ELR (cell line): Measurements from ENCODE around the gene AGBL1.

ENCODE experiments used
- DNase-seq: peaks from one replicate; pipeline ENCODE4 v3.0.0-alpha.2; 2015; ENCODE audit warnings: low read depth

Gene AGBL1

DNA sequence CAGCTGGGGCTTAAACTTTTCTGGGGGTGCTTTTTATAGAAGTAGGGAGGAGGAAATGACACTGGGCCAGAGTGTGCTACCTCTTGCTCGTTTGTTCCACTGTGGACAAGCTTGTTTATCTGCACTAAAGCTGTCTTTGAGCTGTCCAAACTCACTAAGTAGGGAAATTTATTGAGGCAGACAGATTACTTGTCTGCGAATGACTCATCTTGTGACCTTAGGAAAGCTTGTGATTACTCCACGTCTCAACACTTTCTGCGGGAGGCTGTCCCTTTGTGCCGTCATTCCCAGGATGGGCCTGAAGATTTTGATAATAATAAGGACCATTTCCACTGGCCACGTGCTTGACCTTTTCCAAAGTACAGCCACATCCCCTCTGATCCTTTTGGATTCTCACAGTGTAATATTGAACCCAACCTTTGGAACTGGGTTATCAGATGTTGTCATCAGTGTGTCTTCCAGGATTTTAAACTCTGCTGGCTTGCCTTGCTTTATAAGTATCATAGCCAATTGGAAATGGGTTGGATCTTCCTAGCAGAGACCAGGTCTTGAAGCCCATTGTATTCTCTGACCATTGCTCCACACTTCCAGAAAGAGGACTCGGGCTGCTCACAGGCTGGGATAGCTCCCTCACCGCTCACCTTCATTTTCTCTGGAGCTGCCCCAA lies 84.7 kb downstream of the AGBL1 start:
- no peak for DNase-seq

DNA sequence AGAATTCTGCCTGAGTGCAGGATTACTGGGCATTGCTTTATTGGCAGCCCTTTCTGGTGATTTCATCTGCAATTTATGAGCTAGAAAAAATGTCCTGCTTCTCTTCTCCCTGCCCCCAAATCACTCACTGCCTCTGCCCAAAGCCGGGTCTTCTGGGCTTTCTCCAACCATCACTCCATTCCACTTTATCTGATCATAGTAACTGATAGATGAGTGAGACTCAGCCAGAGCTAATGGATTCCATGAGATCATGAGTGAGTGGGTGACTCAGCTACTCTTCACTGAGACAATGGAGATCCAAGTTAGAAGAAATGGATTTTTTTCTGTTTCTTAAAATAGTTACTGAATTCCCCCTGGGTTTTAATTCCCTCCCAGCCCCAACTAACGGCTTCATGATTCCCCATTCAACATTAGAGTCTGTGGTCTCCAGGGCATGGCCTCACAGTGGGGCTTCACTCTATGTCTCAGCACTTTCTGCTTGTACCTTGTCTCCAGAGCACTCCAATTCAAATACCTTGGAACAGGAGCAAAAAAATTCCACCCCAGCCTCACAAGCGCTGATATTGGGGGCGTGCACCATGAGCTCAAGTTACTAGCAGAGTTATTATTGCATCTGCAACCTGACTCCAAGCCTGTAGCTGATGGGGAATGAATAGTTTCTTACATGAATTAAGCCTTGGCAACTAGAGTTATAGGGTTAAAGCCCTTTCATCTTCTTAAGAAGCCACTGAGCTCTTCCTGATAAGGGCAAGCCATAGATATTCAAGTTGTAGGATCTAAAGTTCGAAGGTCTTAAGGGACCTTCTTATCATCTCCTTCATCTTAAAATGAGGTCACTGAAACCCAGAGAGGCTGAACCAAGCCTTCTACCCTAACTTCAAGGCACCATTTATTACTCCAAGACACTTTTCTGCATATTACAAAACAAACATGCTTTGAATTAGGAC lies 85.9 kb downstream of the AGBL1 start:
- DNase-seq, result no peak

DNA sequence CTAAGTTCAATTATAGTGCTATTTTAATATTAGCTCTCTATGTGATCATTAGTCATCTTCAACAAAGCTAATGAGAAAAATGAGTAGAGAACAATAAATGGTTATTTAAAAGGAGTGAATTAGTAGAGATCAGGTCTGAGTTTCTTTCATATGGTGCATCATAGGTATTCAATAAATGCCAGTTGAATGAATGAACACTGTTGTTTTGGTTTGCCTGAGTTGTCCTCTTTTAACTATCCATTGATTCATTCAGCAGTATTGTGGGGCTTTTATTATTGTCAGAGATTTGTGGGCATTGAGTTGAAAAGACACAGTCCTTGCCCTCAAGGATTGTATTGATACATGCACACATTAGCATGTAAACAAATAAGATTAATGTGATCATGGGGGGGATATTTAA lies 88.2 kb downstream of the AGBL1 start:
- no peak for DNase-seq

DNA sequence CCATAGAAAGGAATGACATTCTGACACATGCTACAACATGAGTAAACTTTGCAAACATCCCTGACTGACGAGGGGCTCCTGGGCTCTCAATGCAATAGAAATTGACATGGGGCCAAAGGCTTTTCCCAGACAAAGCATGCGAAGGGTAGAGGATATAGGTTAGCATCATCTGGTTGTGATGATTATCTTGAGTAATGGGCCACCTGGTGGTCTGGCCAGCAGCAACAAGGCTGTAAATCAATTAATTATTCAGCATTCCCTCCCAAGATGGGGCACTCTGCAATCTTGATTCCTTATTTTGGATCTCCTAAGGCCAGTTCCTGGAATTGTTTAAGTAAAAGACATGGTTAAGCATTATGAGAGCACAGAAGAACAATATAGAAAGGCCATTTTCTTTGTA lies 99.2 kb downstream of the AGBL1 start:
- DNase-seq, result no peak

DNA sequence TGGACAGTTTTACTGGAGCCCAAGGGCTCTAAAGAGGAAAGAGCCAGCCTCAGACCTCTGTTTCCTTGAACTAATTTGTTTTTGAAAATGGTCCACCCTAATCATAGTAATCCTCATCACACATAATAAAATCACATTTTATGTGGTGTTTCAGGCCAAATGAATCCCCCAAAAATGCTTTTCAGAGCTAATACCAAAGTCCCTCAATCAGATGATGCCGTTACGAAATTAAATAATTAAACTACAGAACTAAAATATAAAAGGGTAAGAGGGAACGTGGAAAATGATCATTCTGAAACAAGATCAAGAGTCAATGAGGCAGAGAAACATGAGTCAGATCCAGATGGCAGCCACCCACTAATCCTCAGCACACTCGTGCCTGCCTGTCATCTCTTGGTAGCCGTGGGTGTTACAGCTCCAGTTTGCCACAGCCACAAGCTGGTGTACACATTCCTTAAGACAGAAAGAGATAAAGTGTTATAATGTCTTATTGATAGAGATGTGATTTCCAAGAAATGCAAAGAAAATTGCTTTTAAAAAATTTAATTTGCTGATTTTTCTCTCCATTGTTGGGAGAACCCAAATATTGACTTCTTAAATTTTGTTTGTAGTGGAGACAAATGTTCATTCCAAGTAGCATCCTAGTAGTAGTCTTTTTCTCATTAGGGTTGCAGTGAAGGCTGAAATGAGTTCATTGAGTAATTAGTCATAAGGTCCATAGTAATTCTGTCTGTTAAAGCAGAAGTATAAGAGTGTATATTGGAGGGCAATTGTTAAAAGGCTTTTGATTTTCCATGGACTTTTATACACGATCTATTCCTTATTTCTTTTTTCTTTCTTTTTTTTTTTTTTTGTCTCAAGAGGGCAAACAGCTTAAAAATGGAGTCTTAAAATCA lies 104.2 kb downstream of the AGBL1 start:
- no peak for DNase-seq

DNA sequence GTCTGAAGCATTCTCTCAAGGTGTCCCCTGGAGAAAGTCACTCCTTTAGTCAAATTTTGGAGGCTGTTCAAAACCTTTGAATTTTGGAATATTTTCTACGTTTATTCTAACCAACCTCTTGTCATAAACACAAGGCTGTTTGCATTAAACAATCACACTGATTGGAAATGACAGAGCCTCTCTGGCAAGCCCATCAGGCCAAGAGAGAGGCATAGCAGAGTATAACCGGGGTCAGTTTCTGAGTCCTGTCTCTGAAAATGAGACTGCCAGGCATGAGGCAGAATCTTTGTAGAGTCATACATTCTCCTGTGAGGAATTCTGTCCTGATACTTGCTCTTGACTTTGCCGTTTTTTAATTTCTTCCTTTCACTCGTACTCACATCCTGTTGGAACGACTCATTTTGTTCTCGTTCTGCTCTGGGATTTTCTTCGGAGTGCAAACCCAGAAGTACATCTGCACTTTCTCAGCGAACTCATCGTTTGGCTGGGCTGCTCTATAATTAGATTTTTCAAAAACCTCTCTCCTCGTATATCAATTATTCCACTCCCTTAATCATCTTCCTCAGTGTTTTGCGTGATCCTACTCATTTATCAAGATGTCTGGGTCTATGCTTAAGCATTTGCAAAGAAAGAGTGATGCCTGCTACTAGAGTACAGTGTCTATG lies 114.2 kb downstream of the AGBL1 start:
- DNase-seq, result no peak

DNA sequence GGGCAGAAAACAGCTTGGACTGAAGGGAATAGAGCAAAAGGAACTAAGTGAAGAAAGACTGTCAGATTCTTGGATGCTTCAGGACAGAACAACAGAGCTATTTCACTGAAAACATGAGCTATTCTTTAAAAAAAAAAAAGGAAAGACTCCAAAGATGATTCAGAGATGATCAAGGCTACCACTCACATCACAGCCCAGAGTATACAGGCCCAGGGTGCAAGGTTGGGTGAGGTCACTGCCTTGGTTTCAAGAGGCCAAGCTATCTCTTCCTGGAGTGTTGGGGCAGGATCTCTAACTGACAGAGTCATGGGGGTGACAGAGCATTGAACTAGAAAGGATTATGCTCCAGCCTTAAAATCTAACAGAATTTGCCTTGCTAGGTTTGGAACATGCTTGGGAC lies 118.1 kb downstream of the AGBL1 start:
- DNase-seq, result no peak

DNA sequence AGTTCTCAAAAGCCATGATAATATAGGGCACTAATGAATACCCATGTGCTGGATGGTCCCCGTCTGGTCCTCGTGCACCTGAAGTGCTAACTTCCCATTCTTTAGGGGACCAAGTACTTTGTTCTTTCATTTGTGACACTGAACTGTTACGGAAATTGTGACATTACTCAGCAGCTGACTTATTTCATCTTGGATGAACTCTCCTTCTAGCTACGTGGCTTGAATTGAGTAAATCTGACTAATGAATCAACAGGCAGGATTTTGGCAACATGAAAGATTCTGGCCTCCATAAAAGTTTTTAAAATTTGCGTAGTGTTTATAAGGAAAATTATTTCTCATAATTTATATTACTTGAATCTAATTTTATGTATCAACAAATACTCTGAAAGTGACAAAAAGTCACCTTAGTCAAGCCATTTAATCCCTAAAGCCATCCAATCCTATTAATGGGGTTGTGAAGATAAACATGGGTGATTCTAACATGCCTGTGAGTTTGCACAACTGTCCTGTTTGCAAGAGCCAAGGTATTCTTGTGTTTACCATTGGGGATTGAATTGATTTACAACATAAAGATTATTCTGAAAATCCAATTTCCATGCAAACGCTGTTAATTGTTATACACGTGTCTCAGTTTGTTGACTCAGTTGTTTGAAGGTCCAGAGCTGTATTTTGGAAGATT lies 119.9 kb downstream of the AGBL1 start:
- no peak for DNase-seq

DNA sequence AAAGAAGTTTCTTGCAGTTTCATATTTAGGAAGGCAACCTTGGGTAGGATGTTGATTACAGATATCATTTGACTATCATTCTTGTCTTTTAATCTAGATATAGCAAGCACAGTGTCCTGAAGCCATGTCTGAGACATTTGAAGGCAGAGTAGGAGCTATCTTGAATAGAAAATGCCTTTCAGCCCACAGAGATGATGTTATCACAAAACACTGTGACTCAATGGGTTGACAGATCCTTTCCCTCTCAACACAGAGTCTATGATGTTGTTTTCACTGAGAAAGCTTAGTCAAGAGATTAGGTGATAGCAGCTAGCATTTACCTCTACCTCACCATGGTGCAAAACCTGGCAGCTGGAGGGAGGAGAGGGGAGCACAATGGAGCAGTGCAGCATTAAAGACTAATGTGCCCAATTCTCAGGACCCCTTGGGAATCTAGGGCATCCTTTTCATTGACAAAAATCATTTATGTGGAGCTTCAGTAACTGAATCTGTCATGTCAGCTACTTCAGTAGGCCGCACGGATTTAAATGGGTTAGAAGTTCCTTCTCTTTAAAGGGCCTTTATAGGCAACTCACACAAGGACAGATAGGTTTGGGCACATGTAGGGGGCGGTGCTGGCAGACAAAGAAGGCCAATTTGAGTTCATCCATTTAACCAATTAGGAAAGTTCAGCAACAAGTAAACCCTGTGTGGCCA lies 121.8 kb downstream of the AGBL1 start:
- no peak for DNase-seq

DNA sequence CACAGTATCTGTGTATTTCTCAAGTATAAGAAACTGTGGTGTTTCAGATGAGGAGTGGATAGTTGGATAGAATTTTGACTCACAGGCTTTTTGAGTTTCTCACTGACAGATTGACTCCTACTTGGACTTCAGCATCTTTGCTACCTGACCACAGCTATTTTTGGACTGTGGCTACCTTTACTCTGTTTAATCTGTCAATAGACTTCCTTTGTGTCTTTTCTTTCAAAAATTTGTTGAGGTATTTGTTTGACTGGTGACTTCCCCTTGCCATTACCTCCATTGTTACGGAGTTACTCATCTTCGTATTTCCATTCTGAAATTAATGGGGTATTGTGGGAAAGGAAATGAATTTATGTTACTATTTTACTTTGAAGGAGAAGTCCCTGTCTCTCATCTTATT lies 123.8 kb downstream of the AGBL1 start:
- DNase-seq, result no peak

DNA sequence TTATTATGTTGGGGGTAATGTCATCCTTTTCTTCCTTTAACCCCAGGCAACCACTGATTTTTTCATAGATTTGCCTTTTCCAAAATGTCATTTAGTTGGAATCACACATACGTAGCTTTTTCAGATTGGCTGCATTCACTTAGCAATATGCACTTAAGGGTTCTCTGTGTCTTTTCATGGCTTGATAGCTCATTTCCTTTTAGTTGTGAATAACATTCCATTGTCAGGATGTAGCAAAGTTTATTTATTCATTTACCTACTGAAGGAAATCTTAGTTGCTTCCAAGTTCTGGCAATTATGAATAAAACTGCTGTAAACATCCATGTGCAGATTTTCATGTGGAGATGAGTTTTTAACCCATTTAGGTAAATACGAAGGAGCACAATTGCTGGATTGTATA lies 125.4 kb downstream of the AGBL1 start:
- no peak for DNase-seq

DNA sequence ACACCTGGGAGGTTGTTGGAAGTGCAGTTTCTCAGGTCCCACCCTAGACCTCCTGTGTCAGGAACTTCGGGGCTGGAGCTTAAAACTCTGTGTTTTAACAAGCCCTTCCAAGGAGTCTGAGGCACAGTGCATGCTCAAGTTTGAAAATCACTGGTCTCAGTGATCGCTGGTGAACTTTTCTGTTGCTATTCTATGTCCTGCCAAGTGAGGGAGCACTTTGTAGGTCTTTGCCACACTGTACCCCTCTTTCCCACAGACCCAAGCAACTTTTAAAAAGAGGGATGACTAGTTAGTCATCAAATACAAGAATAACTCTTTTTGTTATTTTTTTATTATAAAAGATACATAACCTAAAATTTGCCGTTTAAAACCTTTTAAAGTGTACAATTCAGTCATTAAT lies 133.7 kb downstream of the AGBL1 start:
- DNase-seq, result no peak

DNA sequence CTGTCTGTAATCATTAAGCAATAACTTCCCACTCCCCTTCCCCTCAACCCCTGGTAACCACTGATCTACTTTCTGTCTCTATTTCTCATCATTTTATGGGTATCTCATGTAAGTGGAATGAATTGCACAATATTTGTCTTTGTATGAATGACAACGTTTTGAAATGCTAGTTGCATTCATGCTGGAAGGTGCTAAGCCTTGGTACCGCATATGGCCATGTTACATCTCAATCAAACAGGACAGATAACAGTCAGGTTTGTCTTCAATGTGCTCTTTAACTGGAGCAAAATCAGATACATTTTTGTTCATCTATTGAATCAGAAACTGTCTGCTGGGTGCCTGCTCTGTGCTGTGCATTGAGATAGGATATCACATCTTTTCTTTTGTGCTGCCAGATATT lies 134.2 kb downstream of the AGBL1 start:
- no peak for DNase-seq

DNA sequence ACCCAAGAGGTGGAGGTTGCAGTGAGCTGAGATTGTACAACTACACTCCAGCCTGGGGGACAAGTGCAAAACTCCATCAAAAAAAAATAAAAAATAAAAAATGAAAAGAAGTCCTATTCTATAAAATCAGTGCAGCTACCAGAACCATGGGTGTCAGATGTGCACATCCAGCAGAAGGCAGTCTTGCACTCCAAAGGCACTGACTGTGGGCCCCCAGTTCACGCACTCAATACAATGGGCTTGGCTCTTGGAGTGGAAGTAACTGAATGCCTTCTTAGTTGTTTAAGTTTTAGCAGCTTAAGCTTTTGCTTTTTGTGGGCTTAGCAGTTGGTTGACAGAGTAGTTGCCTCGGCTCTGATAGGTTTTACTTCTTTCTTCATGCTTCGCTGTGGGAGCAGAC lies 141.4 kb downstream of the AGBL1 start:
- DNase-seq, result no peak

DNA sequence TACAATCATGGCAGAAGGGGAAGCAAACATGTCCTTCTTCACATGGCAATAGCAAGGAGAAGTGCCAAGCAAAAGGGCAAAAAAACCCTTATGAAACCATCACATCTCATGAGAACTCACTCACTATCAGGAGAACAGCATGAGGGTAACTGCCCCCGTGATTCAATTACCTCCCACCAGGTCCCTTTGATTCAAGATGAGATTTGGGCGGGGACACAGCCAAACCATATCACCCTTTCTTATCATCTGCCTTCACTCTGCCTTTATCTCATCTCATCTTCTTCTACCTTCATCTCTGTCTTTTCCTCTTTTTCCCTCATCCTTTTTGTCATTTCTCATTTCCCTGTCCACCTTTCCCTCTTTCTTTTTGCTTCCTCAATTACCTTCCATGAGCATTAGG lies 149.6 kb downstream of the AGBL1 start:
- DNase-seq, result no peak

DNA sequence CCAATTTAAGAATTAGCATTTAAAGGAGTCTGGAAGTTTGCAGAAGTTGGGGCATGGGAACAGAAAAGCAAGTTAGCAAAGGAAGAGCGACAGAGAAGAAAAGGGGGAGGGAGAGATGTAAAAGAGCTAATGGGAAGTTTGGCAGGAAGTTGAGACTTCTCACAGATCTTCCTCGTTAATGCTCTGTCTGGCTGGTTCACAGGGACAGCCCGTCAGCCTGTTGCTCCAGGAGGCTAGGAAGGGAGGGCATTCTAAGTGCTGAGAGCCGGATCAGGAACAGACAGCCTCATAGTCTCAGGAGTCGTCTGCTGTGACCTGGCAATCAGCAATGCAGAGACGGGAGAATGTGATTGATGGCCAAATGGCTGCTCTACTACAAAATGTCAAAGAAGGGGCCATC lies 150.3 kb downstream of the AGBL1 start:
- no peak for DNase-seq

DNA sequence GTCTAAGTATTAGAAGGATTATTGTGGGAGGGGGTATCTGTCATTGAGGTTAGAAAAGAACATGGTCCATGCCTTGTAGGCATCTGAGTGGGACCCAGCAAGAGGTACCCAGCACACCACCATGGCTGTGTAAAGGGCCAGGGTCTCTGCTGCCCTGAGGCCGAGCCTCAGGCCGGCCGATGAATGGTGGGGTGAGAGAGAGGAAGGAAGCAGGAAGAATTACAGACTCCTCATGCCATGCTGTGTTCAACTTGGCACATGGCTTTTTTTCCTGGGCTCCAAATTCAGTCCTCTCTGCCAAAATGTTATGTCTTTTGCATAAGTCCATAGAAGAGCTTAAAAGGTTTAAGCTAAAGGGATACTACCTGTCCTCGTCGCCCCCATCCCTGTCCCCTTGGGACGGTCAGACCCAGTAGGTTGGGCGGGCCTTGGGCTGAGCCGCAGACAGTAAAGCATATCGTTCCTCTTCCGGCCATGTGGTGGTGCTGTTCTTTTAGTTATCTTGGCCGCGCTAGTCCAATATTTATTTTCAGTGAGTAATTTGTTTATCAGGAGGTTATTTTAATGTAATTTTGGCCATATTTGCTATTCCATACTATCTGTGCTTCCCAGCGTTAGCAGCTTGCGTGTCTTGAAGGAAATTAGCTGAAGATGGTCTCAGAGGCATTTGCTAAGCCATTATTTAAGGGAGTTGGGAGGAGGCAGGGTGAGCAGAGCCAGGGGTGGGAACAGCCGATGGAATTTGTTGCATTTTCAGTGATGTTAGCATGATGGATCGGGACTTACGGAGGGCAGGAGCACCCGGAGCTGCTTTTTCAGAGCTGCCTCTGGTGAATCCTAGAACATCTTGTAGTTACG lies 152.4 kb downstream of the AGBL1 start:
- DNase-seq, result peak; percentile 2

DNA sequence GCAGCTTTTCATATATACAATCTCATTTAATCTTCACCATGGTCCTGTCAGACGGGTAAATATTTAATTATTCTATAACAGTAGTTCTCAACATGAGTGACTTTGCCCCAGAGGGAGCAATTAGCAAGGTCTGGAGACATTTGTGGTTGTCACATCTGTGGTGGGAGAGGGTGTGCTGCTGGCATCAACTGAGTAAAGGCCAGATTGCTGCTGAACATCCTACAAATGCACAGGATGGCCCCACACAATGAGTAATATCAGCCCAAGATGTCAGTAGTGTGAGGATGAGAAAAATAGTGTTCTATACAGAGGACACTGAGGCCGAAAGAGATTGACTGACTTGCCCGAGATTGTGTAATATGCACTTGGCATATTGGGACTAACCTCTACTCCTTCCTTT lies 156.0 kb downstream of the AGBL1 start:
- DNase-seq, result no peak

DNA sequence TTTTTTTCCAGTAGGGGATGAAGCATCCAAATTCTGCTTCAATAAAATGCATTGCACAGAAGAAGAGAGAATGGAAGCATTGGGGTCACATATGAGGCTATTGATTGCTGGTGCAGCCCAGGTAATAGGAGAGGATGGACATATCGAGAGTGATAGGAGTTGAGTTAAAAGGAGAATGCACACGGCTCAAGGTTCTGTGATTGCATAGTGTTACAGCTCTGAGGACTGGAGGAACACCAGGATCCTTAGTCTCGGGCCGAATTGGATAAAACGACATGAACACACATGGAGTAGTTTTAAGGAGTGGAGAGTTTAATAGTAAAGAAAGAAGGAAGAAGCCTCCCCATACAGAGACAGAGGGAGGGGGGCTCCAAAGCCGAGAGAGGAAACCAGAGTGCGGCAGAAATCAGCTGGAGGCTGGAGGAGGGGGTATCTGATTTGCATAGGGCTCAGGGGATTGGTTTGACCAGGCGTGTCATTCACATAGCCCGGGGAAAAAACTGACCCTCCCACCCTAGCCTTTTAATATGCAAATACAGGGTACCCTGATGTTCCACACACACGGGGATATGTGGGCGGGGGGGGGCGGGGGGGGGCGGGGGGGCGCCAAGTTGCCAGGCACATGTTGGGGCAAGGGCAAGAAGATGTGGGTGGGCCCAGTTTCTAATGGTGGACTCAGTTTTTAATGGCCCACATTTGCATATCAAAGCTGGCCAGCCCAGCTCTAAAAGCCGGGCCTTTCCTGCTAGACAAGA lies 156.9 kb downstream of the AGBL1 start:
- DNase-seq, result no peak
